Loucy (cell line): Measurements from ENCODE around the gene KPNA1.

Experiments used
- H2AFZ ChIP-seq: fragments of 200-600 bp; sonication (generic); 2 replicates; pipeline ENCODE4 v1.6.0; 2016; ENCODE audit warnings: antibody characterized with exemption, mild to moderate bottlenecking, low read length, moderate library complexity
- H3F3A ChIP-seq: fragments of 200-600 bp; 2 replicates; pipeline ENCODE4 v1.6.0; 2016; ENCODE audit warnings: antibody characterized with exemption, low read depth, mild to moderate bottlenecking
- H3K27me3 ChIP-seq: fragments of 200-600 bp; sonication (generic); 2 replicates; pipeline ENCODE4 v1.6.1; 2014; ENCODE audit warnings: low read length, mild to moderate bottlenecking; ENCODE audit not compliant: insufficient read depth, poor library complexity, severe bottlenecking
- H3K36me3 ChIP-seq: fragments of 200-600 bp; sonication (generic); 2 replicates; pipeline ENCODE4 v1.6.1; 2016; ENCODE audit warnings: low read length; ENCODE audit not compliant: insufficient read depth
- H3K4me1 ChIP-seq: fragments of 200-600 bp; sonication (generic); 2 replicates; pipeline ENCODE4 v1.5.1; 2014; ENCODE audit warnings: low read length, mild to moderate bottlenecking; ENCODE audit not compliant: insufficient read depth, poor library complexity, severe bottlenecking
- H3K4me2 ChIP-seq: fragments of 200-600 bp; sonication (generic); 2 replicates; pipeline ENCODE4 v1.6.0; 2014; ENCODE audit warnings: antibody characterized with exemption, low read length, low read depth, mild to moderate bottlenecking; ENCODE audit not compliant: poor library complexity, severe bottlenecking
- H3K4me3 ChIP-seq: fragments of 200-600 bp; sonication (generic); 2 replicates; pipeline ENCODE4 v1.5.1; 2014; ENCODE audit warnings: low read length, mild to moderate bottlenecking, mixed read lengths; ENCODE audit not compliant: poor library complexity, severe bottlenecking
- H3K79me2 ChIP-seq: fragments of 200-600 bp; sonication (generic); 2 replicates; pipeline ENCODE4 v1.6.1; 2014; ENCODE audit warnings: low read length; ENCODE audit not compliant: insufficient read depth
- H3K9ac ChIP-seq: fragments of 200-600 bp; sonication (generic); 2 replicates; pipeline ENCODE4 v1.6.0; 2014; ENCODE audit warnings: mild to moderate bottlenecking, low read depth, low read length, moderate library complexity; ENCODE audit not compliant: poor library complexity, severe bottlenecking
- H3K9me2 ChIP-seq: fragments of 200-600 bp; sonication (generic); replicated peaks from 2 replicates; pipeline ENCODE4 v1.6.1; 2016; ENCODE audit warnings: low read depth, low read length, mixed read lengths
- H3K9me3 ChIP-seq: fragments of 200-600 bp; sonication (generic); 2 replicates; pipeline ENCODE4 v1.6.1; 2014; ENCODE audit warnings: mild to moderate bottlenecking, antibody characterized with exemption, low read length, low read depth; ENCODE audit not compliant: insufficient read depth
- H4K20me1 ChIP-seq: fragments of 200-600 bp; sonication (generic); 2 replicates; pipeline ENCODE4 v1.6.0; 2014; ENCODE audit warnings: antibody characterized with exemption, low read length, mild to moderate bottlenecking; ENCODE audit not compliant: insufficient read depth, poor library complexity, severe bottlenecking
- EZH2phosphoT487 ChIP-seq: fragments of 200-600 bp; IDR thresholded peaks from 2 replicates; pipeline ENCODE4 v1.6.1; 2018; ENCODE audit warnings: antibody characterized with exemption, mild to moderate bottlenecking, moderate library complexity, borderline replicate concordance
- TF ChIP-seq, protein P1 (sequence below): fragments of 200-600 bp; sonication (generic); conservative IDR thresholded peaks from 2 replicates; pipeline ENCODE4 v1.5.1; 2014; ENCODE audit warnings: mild to moderate bottlenecking, antibody characterized with exemption, low read length

The KPNA1 gene

DNA sequence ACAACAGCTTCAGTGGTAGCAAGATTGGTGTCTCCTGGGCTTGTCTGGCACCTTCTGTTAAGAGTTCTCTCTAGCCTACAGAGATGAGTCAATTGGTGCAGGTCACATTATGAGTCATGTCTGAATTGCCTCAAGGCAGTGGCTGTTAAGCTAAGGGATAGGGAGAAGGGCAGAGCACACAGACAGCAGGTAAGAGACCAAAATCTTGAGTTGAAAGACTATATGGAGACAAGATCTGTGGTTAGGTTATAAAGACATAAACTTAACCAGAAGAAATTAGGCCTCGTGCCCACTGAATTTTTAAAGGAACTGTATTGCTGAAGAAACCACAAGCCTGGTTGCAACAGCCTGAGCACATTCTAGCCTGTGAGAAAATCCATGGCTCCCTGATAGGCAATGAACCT, 19.2 kb upstream of the KPNA1 start:
- no peak overlapping the region for H2AFZ ChIP-seq
- no peaks in the 10 kb centered on the region for H3K27me3 ChIP-seq
- H4K20me1 ChIP-seq: peaks cover 2% of the 10 kb centered on the region
- H3K4me2 ChIP-seq: no peak overlapping the region
- H3K4me1 ChIP-seq: peaks cover 12% of the 10 kb centered on the region
- H3K79me2 ChIP-seq: no peaks in the 10 kb centered on the region
- no peak overlapping the region for H3K4me3 ChIP-seq
- TF ChIP-seq EZH2phosphoT487: no peak
- TF ChIP-seq, protein P1, sequence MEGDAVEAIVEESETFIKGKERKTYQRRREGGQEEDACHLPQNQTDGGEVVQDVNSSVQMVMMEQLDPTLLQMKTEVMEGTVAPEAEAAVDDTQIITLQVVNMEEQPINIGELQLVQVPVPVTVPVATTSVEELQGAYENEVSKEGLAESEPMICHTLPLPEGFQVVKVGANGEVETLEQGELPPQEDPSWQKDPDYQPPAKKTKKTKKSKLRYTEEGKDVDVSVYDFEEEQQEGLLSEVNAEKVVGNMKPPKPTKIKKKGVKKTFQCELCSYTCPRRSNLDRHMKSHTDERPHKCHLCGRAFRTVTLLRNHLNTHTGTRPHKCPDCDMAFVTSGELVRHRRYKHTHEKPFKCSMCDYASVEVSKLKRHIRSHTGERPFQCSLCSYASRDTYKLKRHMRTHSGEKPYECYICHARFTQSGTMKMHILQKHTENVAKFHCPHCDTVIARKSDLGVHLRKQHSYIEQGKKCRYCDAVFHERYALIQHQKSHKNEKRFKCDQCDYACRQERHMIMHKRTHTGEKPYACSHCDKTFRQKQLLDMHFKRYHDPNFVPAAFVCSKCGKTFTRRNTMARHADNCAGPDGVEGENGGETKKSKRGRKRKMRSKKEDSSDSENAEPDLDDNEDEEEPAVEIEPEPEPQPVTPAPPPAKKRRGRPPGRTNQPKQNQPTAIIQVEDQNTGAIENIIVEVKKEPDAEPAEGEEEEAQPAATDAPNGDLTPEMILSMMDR: no peak
- H3K9me3 ChIP-seq: no peaks in the 10 kb centered on the region
- 0 out of 2 replicates have a peak, but pooled peaks cover 2% of the 10 kb centered on the region for H3F3A ChIP-seq
- no peak overlapping the region for H3K9ac ChIP-seq
- H3K36me3 ChIP-seq: no peaks in the 10 kb centered on the region
- no peaks in the 10 kb centered on the region for H3K9me2 ChIP-seq

DNA sequence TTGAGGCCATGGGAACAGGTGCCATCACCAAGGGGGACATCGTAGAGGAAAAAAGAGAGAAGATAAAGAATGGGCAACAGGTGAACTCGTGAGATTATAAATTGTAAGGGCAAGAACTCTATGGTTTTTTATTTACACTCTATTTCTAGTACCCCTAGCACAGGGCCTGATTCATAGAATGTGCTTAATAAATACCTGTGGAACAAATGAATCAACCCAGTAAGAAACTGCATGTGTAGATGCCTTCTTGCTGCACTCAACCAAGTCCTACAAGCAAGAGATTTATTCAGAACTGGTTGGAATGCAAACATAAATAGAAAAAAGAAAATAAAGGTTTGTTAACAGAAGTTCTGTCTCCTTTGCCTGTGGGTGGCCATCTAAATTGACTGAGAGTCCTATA, 18.7 kb upstream of the KPNA1 start:
- Histone ChIP-seq H3K4me2 (no peak overlapping the region), H2AFZ (no peak overlapping the region), H3K36me3 (no peaks in the 10 kb centered on the region), H3K79me2 (no peaks in the 10 kb centered on the region), H3K4me3 (no peak overlapping the region), H3K27me3 (no peaks in the 10 kb centered on the region), H4K20me1 (peaks cover 2% of the 10 kb centered on the region), H3K9me3 (no peaks in the 10 kb centered on the region), H3K9ac (no peak overlapping the region), H3F3A (0 out of 2 replicates have a peak, but pooled peaks cover 2% of the 10 kb centered on the region), H3K9me2 (no peaks in the 10 kb centered on the region), H3K4me1 (peaks cover 12% of the 10 kb centered on the region)
- no peak for TF ChIP-seq EZH2phosphoT487
- TF ChIP-seq, protein P1: no peak

DNA sequence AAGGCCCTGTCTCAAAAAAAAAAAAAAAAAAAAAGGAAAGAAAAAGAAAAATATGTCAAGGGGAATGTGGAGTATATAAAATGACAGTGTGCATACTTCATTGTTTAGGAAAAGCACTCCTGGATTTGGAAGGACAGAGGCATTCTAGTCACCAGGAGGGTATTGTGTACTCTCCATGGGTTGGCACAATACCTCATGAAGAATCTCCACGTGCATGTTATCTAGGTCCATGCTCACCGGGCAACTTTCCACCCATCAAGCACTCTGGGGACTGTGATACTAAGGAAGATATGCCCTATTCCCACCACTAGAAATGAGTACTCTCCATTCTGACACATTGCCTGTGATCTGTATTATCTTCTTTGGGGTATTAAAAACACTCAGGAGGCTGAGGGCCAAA, 15.4 kb upstream of the KPNA1 start:
- H3K36me3 ChIP-seq: no peaks in the 10 kb centered on the region
- no peaks in the 10 kb centered on the region for H3K9me2 ChIP-seq
- H3K79me2 ChIP-seq: no peaks in the 10 kb centered on the region
- no peak overlapping the region for H2AFZ ChIP-seq
- no peaks in the 10 kb centered on the region for H3K9me3 ChIP-seq
- 0 out of 2 replicates have a peak, but pooled peaks cover 2% of the 10 kb centered on the region for H3F3A ChIP-seq
- peaks cover 12% of the 10 kb centered on the region for H3K4me1 ChIP-seq
- no peaks in the 10 kb centered on the region for H3K27me3 ChIP-seq
- H4K20me1 ChIP-seq: peaks cover 2% of the 10 kb centered on the region
- no peak overlapping the region for H3K4me3 ChIP-seq
- H3K4me2 ChIP-seq: no peak overlapping the region
- TF ChIP-seq, protein P1: no peak
- no peak overlapping the region for H3K9ac ChIP-seq
